Inflammatory macrophage treated with lipopolysaccharide for 1 hour (primary cell): Measurements from ENCODE around the gene TFRC.
"Not testable (repeated sequence)": the region's sequence is repeated elsewhere in the genome, so short reads cannot be mapped to it uniquely, and the experiment has no call there.

Experiments used
- DNase-seq, 2 donors: peaks; one replicate each; pipeline ENCODE4 v3.0.0-alpha.2; 2020 to 2022

TFRC gene

GRCh38 chr3:196081002-196081833, 672 bp downstream of the TFRC start:
- DNase-seq: peak; percentile 45 to 56

GRCh38 chr3:196080101-196080846, 1.6 kb downstream of the TFRC start:
- not testable (repeated sequence) for DNase-seq

- DNase-seq: no peak
Observed at GRCh38 chr3:196079682-196080081, 2.2 kb downstream of the TFRC start.

GRCh38 chr3:196075013-196075412, 6.9 kb downstream of the TFRC start:
- no peak for DNase-seq

- peak; percentile 42 to 84 for DNase-seq
Observed at GRCh38 chr3:196073255-196073753, 8.6 kb downstream of the TFRC start.

GRCh38 chr3:196072313-196072712, 9.6 kb downstream of the TFRC start:
- DNase-seq: no peak

- not testable (repeated sequence) for DNase-seq
Observed at GRCh38 chr3:196068812-196069211, 13.1 kb downstream of the TFRC start.

- DNase-seq: no peak
Observed at GRCh38 chr3:196067439-196067838, 14.5 kb downstream of the TFRC start.

GRCh38 chr3:196063971-196064370, 17.9 kb downstream of the TFRC start:
- no peak for DNase-seq

- DNase-seq: peak in 1 of 2 donors; percentile 35
Observed at GRCh38 chr3:196063456-196063855, 18.4 kb downstream of the TFRC start.

GRCh38 chr3:196063049-196063448, 18.8 kb downstream of the TFRC start:
- no peak for DNase-seq

- no peak for DNase-seq
Observed at GRCh38 chr3:196060834-196061233, 21.1 kb downstream of the TFRC start.

- DNase-seq: no peak
Observed at GRCh38 chr3:196057760-196058331, 24.0 kb downstream of the TFRC start.

GRCh38 chr3:196056371-196056770, 25.5 kb downstream of the TFRC start:
- not testable (repeated sequence) for DNase-seq

- peak; percentile 90 to 96 for DNase-seq
Observed at GRCh38 chr3:196055683-196056270, 26.1 kb downstream of the TFRC start.

- DNase-seq: no peak
Observed at GRCh38 chr3:196055240-196055639, 26.6 kb downstream of the TFRC start.

- no peak for DNase-seq
Observed at GRCh38 chr3:196054661-196055060, 27.2 kb downstream of the TFRC start.

GRCh38 chr3:196053487-196053886, 28.4 kb downstream of the TFRC start:
- no peak for DNase-seq

GRCh38 chr3:196051282-196052076, 30.4 kb downstream of the TFRC start:
- DNase-seq: no peak

- DNase-seq: no peak
Observed at GRCh38 chr3:196050597-196050996, 31.3 kb downstream of the TFRC start.

GRCh38 chr3:196049653-196050052, 32.2 kb downstream of the TFRC start:
- no peak for DNase-seq

- DNase-seq: no peak
Observed at GRCh38 chr3:196048922-196049598, 32.8 kb downstream of the TFRC start.
